GM10266 (cell line): ENCODE data around the gene CTSE.
"Not testable (repeated sequence)": the region's sequence is repeated elsewhere in the genome, so short reads cannot be mapped to it uniquely, and the experiment has no call there.

Experiments
- DNase-seq: peaks from one replicate; pipeline ENCODE4 v3.0.0; 2012; ENCODE audit errors: extremely low spot score
- CTCF ChIP-seq: IDR thresholded peaks from 2 replicates; pipeline ENCODE4 v1.5.1; 2012; ENCODE audit warnings: mild to moderate bottlenecking, low read depth; ENCODE audit not compliant: control insufficient read depth, insufficient read depth; ENCODE audit errors: missing control alignments

Gene CTSE

GRCh38 chr1:206023695-206024094 is at the start of gene CTSE:
Gene CTSE (minus strand): TSS chr1:206023895. CDS start chr1:206023791, 104 bp downstream.
- TF ChIP-seq CTCF: no peak
- no peak for DNase-seq

GRCh38 chr1:206070627-206071304 is 47.1 kb upstream of the CTSE start:
- DNase-seq: no peak

GRCh38 chr1:206068314-206068713 is 44.6 kb upstream of the CTSE start:
- TF ChIP-seq CTCF: no peak
- DNase-seq: no peak

More at GRCh38 chr1:206070627-206071304, 47.1 kb upstream of the CTSE start:
- no peak for TF ChIP-seq CTCF

GRCh38 chr1:206067486-206068227 is 44.0 kb upstream of the CTSE start:
- no peak for DNase-seq
- no peak for TF ChIP-seq CTCF

GRCh38 chr1:206066479-206067171 is 42.9 kb upstream of the CTSE start:
- peak; percentile 48 for DNase-seq

GRCh38 chr1:206065547-206066145 is 42.0 kb upstream of the CTSE start:
- no peak for DNase-seq
- no peak for TF ChIP-seq CTCF

More at GRCh38 chr1:206066479-206067171, 42.9 kb upstream of the CTSE start:
- TF ChIP-seq CTCF: no peak

- not testable (repeated sequence) for DNase-seq
Measured at GRCh38 chr1:206064501-206064900, 40.8 kb upstream of the CTSE start.

- not testable (repeated sequence) for DNase-seq
Measured at GRCh38 chr1:206064001-206064400, 40.3 kb upstream of the CTSE start.
